ACC112 (cell line): ENCODE data around the gene TSPAN14.

Source experiments
- H2AFZ ChIP-seq: fragments of 200-600 bp; sonication (generic); one replicate; pipeline ENCODE4 v1.6.0; 2017; ENCODE audit warnings: antibody characterized with exemption, low read length; ENCODE audit not compliant: unreplicated experiment
- H3K27ac ChIP-seq: fragments of 200-600 bp; sonication (generic); 2 replicates; pipeline ENCODE4 v1.5.1; 2014; ENCODE audit warnings: low read depth, mild to moderate bottlenecking, antibody characterized with exemption, low read length, moderate library complexity
- H3K27me3 ChIP-seq: fragments of 200-600 bp; sonication (generic); 2 replicates; pipeline ENCODE4 v1.6.1; 2014; ENCODE audit warnings: mild to moderate bottlenecking, antibody characterized with exemption, low read length, moderate library complexity, mixed read lengths; ENCODE audit not compliant: insufficient read depth
- H3K36me3 ChIP-seq: fragments of 200-600 bp; sonication (generic); 2 replicates; pipeline ENCODE4 v1.6.1; 2016; ENCODE audit warnings: mild to moderate bottlenecking, antibody characterized with exemption, low read length, moderate library complexity, mixed read lengths; ENCODE audit not compliant: insufficient read depth
- H3K4me1 ChIP-seq: fragments of 200-600 bp; sonication (generic); one replicate; pipeline ENCODE4 v1.6.1; 2016; ENCODE audit warnings: low read length, mixed read lengths; ENCODE audit not compliant: insufficient read depth, unreplicated experiment, control insufficient read depth
- H3K4me3 ChIP-seq: fragments of 200-600 bp; sonication (generic); 2 replicates; pipeline ENCODE4 v1.5.1; 2014; ENCODE audit warnings: mild to moderate bottlenecking, low read depth, low read length
- H3K79me2 ChIP-seq: fragments of 200-600 bp; sonication (generic); one replicate; pipeline ENCODE4 v1.6.0; 2016; ENCODE audit warnings: low read length; ENCODE audit not compliant: control insufficient read depth, unreplicated experiment, insufficient read depth

Gene TSPAN14

GRCh38 chr10:80491251-80492102 lies 37.4 kb downstream of the TSPAN14 start:
- H3K79me2 ChIP-seq: peaks cover 34% of the 10 kb centered on the region
- H3K27ac ChIP-seq: no peak overlapping the region
- H3K4me3 ChIP-seq: no peak overlapping the region
- H2AFZ ChIP-seq: no peak overlapping the region
- H3K27me3 ChIP-seq: no peaks in the 10 kb centered on the region
- H3K36me3 ChIP-seq: peaks cover 3% of the 10 kb centered on the region; the same call in 1 of the 2 replicates
- H3K4me1 ChIP-seq: peaks cover 12% of the 10 kb centered on the region

- H3K79me2 ChIP-seq: peaks cover 19% of the 10 kb centered on the region
- H3K4me3 ChIP-seq: no peak overlapping the region
- H2AFZ ChIP-seq: no peak overlapping the region
- no peak overlapping the region for H3K27ac ChIP-seq
- peaks cover 3% of the 10 kb centered on the region; the same call in 1 of the 2 replicates for H3K36me3 ChIP-seq
- peaks cover 25% of the 10 kb centered on the region for H3K4me1 ChIP-seq
- no peaks in the 10 kb centered on the region for H3K27me3 ChIP-seq
Observed at GRCh38 chr10:80492848-80493521, 38.9 kb downstream of the TSPAN14 start.

- no peak overlapping the region for H3K27ac ChIP-seq
- H3K27me3 ChIP-seq: no peaks in the 10 kb centered on the region
- no peak overlapping the region for H3K4me3 ChIP-seq
- H3K4me1 ChIP-seq: peaks cover 31% of the 10 kb centered on the region
- peaks cover 3% of the 10 kb centered on the region; the same call in 1 of the 2 replicates for H3K36me3 ChIP-seq
- no peak overlapping the region for H2AFZ ChIP-seq
- H3K79me2 ChIP-seq: peaks cover 15% of the 10 kb centered on the region
Observed at GRCh38 chr10:80493522-80494051, 39.5 kb downstream of the TSPAN14 start.

DNA sequence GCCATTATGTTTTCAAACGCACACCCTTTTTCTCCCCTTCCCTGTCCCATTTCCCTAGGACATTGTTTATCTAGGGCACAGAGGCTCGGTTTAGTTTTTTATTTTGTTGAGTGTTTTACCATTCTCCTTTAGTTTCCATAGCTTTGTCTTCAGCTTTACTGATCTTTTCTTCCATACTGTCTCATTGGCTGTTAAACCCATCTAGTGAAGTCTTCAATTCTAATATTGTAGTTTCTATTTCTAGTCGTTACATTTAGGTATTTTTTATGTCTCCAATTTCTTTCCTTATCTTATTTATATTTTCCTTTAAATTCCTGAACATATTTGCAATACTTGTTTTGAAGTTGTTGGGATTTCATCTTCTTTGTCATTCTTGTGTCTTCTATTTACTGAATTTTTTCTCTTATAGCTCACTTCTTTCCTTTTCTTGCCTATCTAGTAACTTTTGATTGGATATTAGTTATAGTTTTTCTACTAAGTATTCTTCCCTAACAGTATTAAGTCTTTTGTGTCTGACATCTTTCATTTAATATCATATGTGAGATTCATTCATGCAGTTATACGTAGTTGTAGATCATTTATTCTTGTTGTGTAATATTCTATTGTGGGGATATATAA lies 42.6 kb downstream of the TSPAN14 start:
- H3K4me3 ChIP-seq: no peak overlapping the region; the same call in 1 of the 2 replicates
- H3K36me3 ChIP-seq: peaks cover 3% of the 10 kb centered on the region; the same call in 1 of the 2 replicates
- peak overlapping the region; percentile 79 for H3K27ac ChIP-seq
- H3K27me3 ChIP-seq: no peaks in the 10 kb centered on the region
- peaks cover 18% of the 10 kb centered on the region for H3K79me2 ChIP-seq
- H3K4me1 ChIP-seq: peaks cover 56% of the 10 kb centered on the region
- no peak overlapping the region for H2AFZ ChIP-seq

GRCh38 chr10:80497187-80498077 lies 43.3 kb downstream of the TSPAN14 start:
- H3K4me1 ChIP-seq: peaks cover 64% of the 10 kb centered on the region
- H3K36me3 ChIP-seq: peaks cover 3% of the 10 kb centered on the region; the same call in 1 of the 2 replicates
- peaks cover 25% of the 10 kb centered on the region for H3K79me2 ChIP-seq

DNA sequence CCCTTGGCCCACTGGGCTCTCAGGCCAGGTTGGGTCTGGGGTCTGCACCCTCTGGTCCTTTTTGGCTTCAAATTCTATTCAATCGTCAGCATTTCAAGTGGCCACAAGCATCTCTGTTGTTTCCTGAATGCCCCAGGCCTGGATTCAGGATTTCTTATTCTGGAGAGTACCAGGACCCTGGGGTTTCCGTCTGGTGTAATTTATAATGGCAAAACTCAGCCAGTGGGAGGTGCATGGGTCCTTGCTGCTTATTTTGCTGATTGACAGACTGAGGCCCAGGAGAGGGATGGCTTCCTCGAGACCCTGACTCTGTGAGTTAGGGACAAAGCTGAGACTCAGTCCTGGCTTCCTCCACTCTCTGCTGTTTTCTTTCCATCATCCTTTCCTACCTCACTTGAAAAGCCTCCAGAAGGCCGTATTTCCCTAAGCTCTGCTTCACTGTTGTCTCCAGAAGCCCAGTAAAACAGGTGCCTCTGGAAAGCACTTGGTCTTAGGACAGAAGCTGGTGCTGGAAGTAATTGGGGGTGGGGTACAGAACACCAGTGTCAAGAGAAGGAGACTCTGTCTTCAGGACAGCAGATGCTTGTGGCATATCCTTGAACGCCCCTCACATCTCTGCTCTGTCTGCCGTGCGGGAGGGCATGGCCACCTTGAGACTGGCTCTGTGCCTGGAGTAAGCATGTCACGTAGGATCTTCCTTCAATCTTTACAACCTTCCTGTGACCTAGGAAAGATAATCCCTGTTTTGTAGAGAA lies 44.1 kb downstream of the TSPAN14 start:
- Histone ChIP-seq H3K4me3 (peak overlapping the region; percentile 14; the same call in 1 of the 2 replicates), H3K79me2 (peaks cover 32% of the 10 kb centered on the region), H3K27me3 (no peaks in the 10 kb centered on the region), H3K27ac (peak overlapping the region; percentile 79), H2AFZ (no peak overlapping the region), H3K4me1 (peaks cover 70% of the 10 kb centered on the region), H3K36me3 (peaks cover 3% of the 10 kb centered on the region; the same call in 1 of the 2 replicates)

More at GRCh38 chr10:80497187-80498077, 43.3 kb downstream of the TSPAN14 start:
- H3K27me3 ChIP-seq: no peaks in the 10 kb centered on the region
- no peak overlapping the region; the same call in 1 of the 2 replicates for H3K4me3 ChIP-seq
- peak overlapping the region; percentile 79 for H3K27ac ChIP-seq
- no peak overlapping the region for H2AFZ ChIP-seq

- H3K79me2 ChIP-seq: peaks cover 31% of the 10 kb centered on the region
- H2AFZ ChIP-seq: no peak overlapping the region
- peak overlapping the region; percentile 14; the same call in 1 of the 2 replicates for H3K4me3 ChIP-seq
- peaks cover 3% of the 10 kb centered on the region; the same call in 1 of the 2 replicates for H3K36me3 ChIP-seq
- H3K27me3 ChIP-seq: no peaks in the 10 kb centered on the region
- peaks cover 70% of the 10 kb centered on the region for H3K4me1 ChIP-seq
- H3K27ac ChIP-seq: peak overlapping the region; percentile 79
Observed at GRCh38 chr10:80498833-80499741, 45.0 kb downstream of the TSPAN14 start.

GRCh38 chr10:80500572-80501380 lies 46.7 kb downstream of the TSPAN14 start:
- Histone ChIP-seq H3K27ac (no peak overlapping the region), H3K4me1 (peaks cover 74% of the 10 kb centered on the region), H2AFZ (no peak overlapping the region), H3K27me3 (no peaks in the 10 kb centered on the region), H3K79me2 (peaks cover 18% of the 10 kb centered on the region), H3K4me3 (no peak overlapping the region), H3K36me3 (peaks cover 3% of the 10 kb centered on the region; the same call in 1 of the 2 replicates)
